HepG2 (cell line): ENCODE data around the gene CDC42SE1. TPM values are rescaled to one million over a fixed set of nuclear protein-coding genes. Genes with fewer than 3 reads are reported as not detected.

ENCODE experiments used
- ATM ChIP-seq: fragments of 450-650 bp; IDR thresholded peaks from 2 replicates; pipeline ENCODE4 v1.7.1; 2017; ENCODE audit warnings: mild to moderate bottlenecking, borderline replicate concordance
- CC2D1A ChIP-seq: sonication (generic); formaldehyde crosslinking; IDR thresholded peaks from 2 replicates; pipeline ENCODE4 v1.8.1; 2023; ENCODE audit warnings: mild to moderate bottlenecking, missing genetic modification reagents
- FUBP1 ChIP-seq: sonication (generic); formaldehyde crosslinking; IDR thresholded peaks from 2 replicates; pipeline ENCODE4 v1.5.1; 2020; ENCODE audit warnings: missing genetic modification reagents, mild to moderate bottlenecking, borderline replicate concordance
- LRRFIP1 ChIP-seq: sonication (generic); formaldehyde crosslinking; conservative IDR thresholded peaks from 2 replicates; pipeline ENCODE4 v1.4.0; 2020; ENCODE audit warnings: missing genetic modification reagents
- MXD1 ChIP-seq: sonication (generic); formaldehyde crosslinking; IDR thresholded peaks from 2 replicates; pipeline ENCODE4 v1.4.0; 2020; ENCODE audit warnings: mild to moderate bottlenecking, missing genetic modification reagents
- PBX2 ChIP-seq: IDR thresholded peaks from 2 replicates; pipeline ENCODE4 v1.6.1; 2016; ENCODE audit warnings: control low read depth
- POLR2AphosphoS2 ChIP-seq: IDR thresholded peaks from 2 replicates; pipeline ENCODE4 v1.6.1; 2011; ENCODE audit warnings: low read depth, low read length, improper control_type of control experiment
- SALL1 ChIP-seq: sonication (generic); formaldehyde crosslinking; IDR thresholded peaks from 2 replicates; pipeline ENCODE4 v1.8.0; 2022; ENCODE audit warnings: mild to moderate bottlenecking, missing genetic modification reagents
- SP140L ChIP-seq: sonication (generic); formaldehyde crosslinking; IDR thresholded peaks from 2 replicates; pipeline ENCODE4 v1.4.0; 2020; ENCODE audit warnings: missing genetic modification reagents, borderline replicate concordance
- STAT6 ChIP-seq: sonication (generic); formaldehyde crosslinking; IDR thresholded peaks from 2 replicates; pipeline ENCODE4 v1.4.0; 2020; ENCODE audit warnings: missing genetic modification reagents, mild to moderate bottlenecking, borderline replicate concordance
- ZBTB33 ChIP-seq: sonication (generic); formaldehyde crosslinking; IDR thresholded peaks from 2 replicates; pipeline ENCODE4 v1.4.0; 2020; ENCODE audit warnings: missing genetic modification reagents
- ZFAT ChIP-seq: sonication (generic); formaldehyde crosslinking; conservative IDR thresholded peaks from 2 replicates; pipeline ENCODE4 v1.8.1; 2023; ENCODE audit warnings: missing genetic modification reagents, inconsistent platforms
- ZMAT3 ChIP-seq: sonication (generic); formaldehyde crosslinking; conservative IDR thresholded peaks from 2 replicates; pipeline ENCODE4 v1.7.0; 2021; ENCODE audit warnings: missing genetic modification reagents
- ZNF660 ChIP-seq: sonication (generic); formaldehyde crosslinking; IDR thresholded peaks from 2 replicates; pipeline ENCODE4 v1.5.1; 2020; ENCODE audit warnings: mild to moderate bottlenecking, low read depth, missing genetic modification reagents, borderline replicate concordance
- ZNF878 ChIP-seq: sonication (generic); formaldehyde crosslinking; IDR thresholded peaks from 2 replicates; pipeline ENCODE4 v1.8.1; 2023; ENCODE audit warnings: mild to moderate bottlenecking, missing genetic modification reagents, moderate library complexity
- polyA plus RNA-seq, 8 experiments: library from polyadenylated mRNA; depleted of rRNA in 3 of 8; stranded (reverse) in 7 of 8; unstranded in 1 of 8; fragments of >200 nt; fragmentation: Illumina TruSeq in 4 of 8; extraction: Trizol in 4 of 8; gene quantifications; 2 replicates each; pipeline versions ENCODE4 v1.2.1 to v1.2.3, GENCODE V29; 2011 to 2016; ENCODE audit warnings: low read depth in 4 of 8, missing spikeins in 1 of 8, mixed read lengths in 1 of 8; ENCODE audit not compliant: insufficient read depth in 1 of 8
- total RNA-seq, 5 experiments: library from RNA; depleted of rRNA; stranded (reverse); fragments of >200 nt; fragmentation: Illumina TruSeq; extraction: Trizol; gene quantifications; 2 replicates each; pipeline ENCODE4 v1.2.3, GENCODE V29; 2016; ENCODE audit warnings: low read depth in 1 of 5

Gene CDC42SE1
- total and polyA plus RNA-seq, 2 of the 13 experiments (the other 11 are each of a cell fraction or from before 2014, with no cell fraction given) = 17.6 to 17.9 TPM

GRCh38 chr1:151008244-151009205 lies 50.9 kb downstream of the CDC42SE1 start, which contains the start of gene PRUNE1 (continued):
- TF ChIP-seq ATM (no peak), ZMAT3 (0 out of 2 replicates have a peak, but pooled peaks have one; percentile 46), MXD1 (no peak), PBX2 (CRISPR knock-in tag) (no peak), ZFAT (CRISPR knock-in tag) (no peak), ZBTB33 (CRISPR knock-in tag) (no peak), ZNF878 (CRISPR knock-in tag) (no peak; the same call in 1 of the 2 replicates), STAT6 (CRISPR knock-in tag) (0 out of 2 replicates have a peak, but pooled peaks have one; percentile 78), FUBP1 (CRISPR knock-in tag) (no peak), POLR2AphosphoS2 (no peak), CC2D1A (CRISPR knock-in tag) (0 out of 2 replicates have a peak, but pooled peaks have one; percentile 18), LRRFIP1 (no peak), ZNF660 (CRISPR knock-in tag) (no peak), SALL1 (CRISPR knock-in tag) (peak; percentile 32; the same call in 1 of the 2 replicates), SP140L (CRISPR knock-in tag) (no peak)
